T-helper 2 cell (primary cell): ENCODE results near the gene RSAD2.
"Not testable (repeated sequence)": the region's sequence is repeated elsewhere in the genome, so short reads cannot be mapped to it uniquely, and the experiment has no call there.

Experiments
- DNase-seq, 5 experiments: peaks; one replicate each; pipeline versions ENCODE4 v3.0.0 to v3.0.0-alpha.2; 2012 to 2022

The RSAD2 gene

GRCh38 chr2:6928452-6928851 lies 50.9 kb downstream of the RSAD2 start:
- DNase-seq = no peak

- DNase-seq = no peak
Observed at GRCh38 chr2:6929196-6929819, 51.7 kb downstream of the RSAD2 start.

GRCh38 chr2:6930923-6931647 lies 53.5 kb downstream of the RSAD2 start:
- DNase-seq = no peak

- DNase-seq = no peak
Observed at GRCh38 chr2:6931753-6932152, 54.2 kb downstream of the RSAD2 start.

GRCh38 chr2:6932206-6932605 lies 54.6 kb downstream of the RSAD2 start:
- DNase-seq = no peak

- DNase-seq = no peak
Observed at GRCh38 chr2:6932828-6933227, 55.3 kb downstream of the RSAD2 start.

GRCh38 chr2:6933911-6934310 lies 56.3 kb downstream of the RSAD2 start:
- DNase-seq = no peak

GRCh38 chr2:6934345-6934744 lies 56.8 kb downstream of the RSAD2 start:
- no peak for DNase-seq

GRCh38 chr2:6934758-6935651 lies 57.4 kb downstream of the RSAD2 start:
- no peak for DNase-seq

- DNase-seq = not testable (repeated sequence)
Observed at GRCh38 chr2:6935652-6936020, 58.1 kb downstream of the RSAD2 start.

- no peak for DNase-seq
Observed at GRCh38 chr2:6937157-6937556, 59.6 kb downstream of the RSAD2 start.

GRCh38 chr2:6937582-6937981 lies 60.0 kb downstream of the RSAD2 start:
- DNase-seq = no peak

GRCh38 chr2:6939071-6939470 lies 61.5 kb downstream of the RSAD2 start:
- DNase-seq = no peak

GRCh38 chr2:6940820-6941219 lies 63.2 kb downstream of the RSAD2 start:
- DNase-seq = no peak

GRCh38 chr2:6941299-6942046 lies 63.9 kb downstream of the RSAD2 start:
- DNase-seq = no peak

GRCh38 chr2:6942848-6943247 lies 65.3 kb downstream of the RSAD2 start:
- no peak for DNase-seq

- no peak for DNase-seq
Observed at GRCh38 chr2:6943523-6943922, 65.9 kb downstream of the RSAD2 start.

- DNase-seq = no peak
Observed at GRCh38 chr2:6943971-6944370, 66.4 kb downstream of the RSAD2 start.

GRCh38 chr2:6944555-6944954 lies 67.0 kb downstream of the RSAD2 start:
- no peak for DNase-seq

GRCh38 chr2:6945087-6945813 lies 67.7 kb downstream of the RSAD2 start:
- DNase-seq = peak in 1 of 5 experiments; percentile 9

- DNase-seq = no peak
Observed at GRCh38 chr2:6945821-6946220, 68.2 kb downstream of the RSAD2 start.

- peak in 1 of 5 experiments; percentile 29 for DNase-seq
Observed at GRCh38 chr2:6946722-6947121, 69.1 kb downstream of the RSAD2 start.
